Lung (tissue), 12 donors: ENCODE measurements around the gene SEMA5A. TPM values are rescaled to one million over a fixed set of nuclear protein-coding genes. Genes with fewer than 3 reads are reported as not detected.

Experiments used
- ATAC-seq: fragments of 200-7000 bp; cut with Tn5 transposase; one replicate; pipeline ENCODE4 v1.9.1; 2020; ENCODE audit warnings: moderate number of reproducible peaks; ENCODE audit not compliant: insufficient read depth, low FRiP score
- DNase-seq, 3 donors: peaks; one replicate each; pipeline ENCODE4 v3.0.0-alpha.2; 2013 to 2017
- H3K27ac ChIP-seq, 2 donors: one replicate each; pipeline ENCODE4 v1.5.1; 2013; ENCODE audit warnings: mild to moderate bottlenecking in 2 of 2, moderate library complexity in 2 of 2, control low read depth in 1 of 2, inconsistent platforms in 1 of 2, low read depth in 1 of 2, low read length in 1 of 2
- H3K27me3 ChIP-seq, 3 donors: one replicate each; pipeline ENCODE4 v1.5.1; 2013; ENCODE audit warnings: low read length in 2 of 3; ENCODE audit not compliant: control insufficient read depth in 3 of 3, insufficient read depth in 3 of 3
- H3K36me3 ChIP-seq, 4 donors: one replicate each; pipeline ENCODE4 v1.5.1; 2013; ENCODE audit warnings: low read length in 4 of 4, mild to moderate bottlenecking in 1 of 4, moderate library complexity in 1 of 4; ENCODE audit not compliant: control insufficient read depth in 4 of 4, insufficient read depth in 4 of 4
- H3K4me1 ChIP-seq, 5 donors: one replicate each; pipeline ENCODE4 v1.5.1; 2013; ENCODE audit warnings: low read length in 5 of 5, mild to moderate bottlenecking in 2 of 5, moderate library complexity in 1 of 5; ENCODE audit not compliant: control insufficient read depth in 5 of 5, insufficient read depth in 5 of 5
- H3K4me3 ChIP-seq: one replicate; pipeline ENCODE4 v1.5.1; 2013; ENCODE audit warnings: mild to moderate bottlenecking, control low read depth, moderate library complexity
- H3K9ac ChIP-seq, 2 donors: one replicate each; pipeline ENCODE4 v1.5.1; 2013; ENCODE audit warnings: low read length in 2 of 2, control low read depth in 1 of 2; ENCODE audit not compliant: insufficient read depth in 1 of 2
- H3K9me3 ChIP-seq, 4 donors: one replicate each; pipeline ENCODE4 v1.5.1; 2013; ENCODE audit warnings: low read length in 3 of 4, mild to moderate bottlenecking in 1 of 4, moderate library complexity in 1 of 4; ENCODE audit not compliant: control insufficient read depth in 4 of 4, insufficient read depth in 3 of 4
- WGBS, 2 donors: extraction: QIAGEN DNeasy Blood & Tissue Kit; methylation state at CpG; one replicate each; pipeline ENCODE4 v1.1.7; 2013; 5-methylcytosine and 5-hydroxymethylcytosine counted together
- polyA plus RNA-seq, 2 donors: library from polyadenylated mRNA; stranded (reverse); fragments of 200-250 nt; gene quantifications; one replicate each; pipeline ENCODE4 v1.2.1, GENCODE V29; 2013
- total RNA-seq, 2 donors: library from RNA; depleted of rRNA in 1 of 2; stranded (reverse); fragments of >200 nt in 1 of 2; gene quantifications; one replicate each; pipeline ENCODE4 v1.2.1, GENCODE V29; 2014 to 2021
- TF ChIP-seq, protein P1 (sequence below): IDR thresholded peaks from 2 replicates; pipeline ENCODE4 v1.5.1; 2012; ENCODE audit warnings: mild to moderate bottlenecking; ENCODE audit errors: control extremely low read depth, extremely low read depth
- donor health status: control.
- donor health status: control.
- donor health status: Bipolar disorder and iron deficiency.
- donor health status: healthy.
- donor health status: DM: yes; HTN: yes; CAD: no.

The SEMA5A gene
- total and polyA plus RNA-seq, 4 donors, result 3.1 to 44.9 (median 13.7) TPM

GRCh38 chr5:9139344-9139743, 406.5 kb downstream of the SEMA5A start:
- no peak overlapping the region for H3K9ac ChIP-seq
- H3K4me1 ChIP-seq, result no peaks in the 10 kb centered on the region
- ATAC-seq (no peak), DNase-seq (no peak)
- H3K9me3 ChIP-seq, result peaks cover 0 to under 1% (median 0%) of the 10 kb centered on the region in 4 donors
- TF ChIP-seq, protein P1, sequence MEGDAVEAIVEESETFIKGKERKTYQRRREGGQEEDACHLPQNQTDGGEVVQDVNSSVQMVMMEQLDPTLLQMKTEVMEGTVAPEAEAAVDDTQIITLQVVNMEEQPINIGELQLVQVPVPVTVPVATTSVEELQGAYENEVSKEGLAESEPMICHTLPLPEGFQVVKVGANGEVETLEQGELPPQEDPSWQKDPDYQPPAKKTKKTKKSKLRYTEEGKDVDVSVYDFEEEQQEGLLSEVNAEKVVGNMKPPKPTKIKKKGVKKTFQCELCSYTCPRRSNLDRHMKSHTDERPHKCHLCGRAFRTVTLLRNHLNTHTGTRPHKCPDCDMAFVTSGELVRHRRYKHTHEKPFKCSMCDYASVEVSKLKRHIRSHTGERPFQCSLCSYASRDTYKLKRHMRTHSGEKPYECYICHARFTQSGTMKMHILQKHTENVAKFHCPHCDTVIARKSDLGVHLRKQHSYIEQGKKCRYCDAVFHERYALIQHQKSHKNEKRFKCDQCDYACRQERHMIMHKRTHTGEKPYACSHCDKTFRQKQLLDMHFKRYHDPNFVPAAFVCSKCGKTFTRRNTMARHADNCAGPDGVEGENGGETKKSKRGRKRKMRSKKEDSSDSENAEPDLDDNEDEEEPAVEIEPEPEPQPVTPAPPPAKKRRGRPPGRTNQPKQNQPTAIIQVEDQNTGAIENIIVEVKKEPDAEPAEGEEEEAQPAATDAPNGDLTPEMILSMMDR, result no peak
- H3K27ac ChIP-seq, result no peak overlapping the region
- peaks cover 0 to 4% (median under 1%) of the 10 kb centered on the region in 4 donors for H3K36me3 ChIP-seq
- no peak overlapping the region for H3K4me3 ChIP-seq
- no peaks in the 10 kb centered on the region for H3K27me3 ChIP-seq

GRCh38 chr5:9128136-9128535, 417.7 kb downstream of the SEMA5A start:
- no peak overlapping the region for H3K27ac ChIP-seq
- no peaks in the 10 kb centered on the region for H3K27me3 ChIP-seq
- H3K9ac ChIP-seq, result no peak overlapping the region
- 84 to 89% methylated on average over 2 of the region's 2 CpGs for WGBS, 2 donors
- TF ChIP-seq, protein P1, result no peak
- H3K36me3 ChIP-seq, result no peaks in the 10 kb centered on the region
- DNase-seq, result no peak
- H3K4me1 ChIP-seq, result no peaks in the 10 kb centered on the region
- H3K9me3 ChIP-seq, result no peaks in the 10 kb centered on the region
- no peak overlapping the region for H3K4me3 ChIP-seq
- ATAC-seq, result no peak

- no peaks in the 10 kb centered on the region for H3K36me3 ChIP-seq
- DNase-seq (no peak), ATAC-seq (no peak)
- TF ChIP-seq, protein P1, result no peak
- H3K9ac ChIP-seq, result no peak overlapping the region
- H3K27ac ChIP-seq, result no peak overlapping the region
- H3K9me3 ChIP-seq, result no peaks in the 10 kb centered on the region
- no peaks in the 10 kb centered on the region for H3K27me3 ChIP-seq
- H3K4me3 ChIP-seq, result no peak overlapping the region
- no peaks in the 10 kb centered on the region for H3K4me1 ChIP-seq
- 51 to 67% methylated on average over 2 of the region's 2 CpGs for WGBS, 2 donors
Measured at GRCh38 chr5:9126490-9126889, 419.4 kb downstream of the SEMA5A start.

DNA sequence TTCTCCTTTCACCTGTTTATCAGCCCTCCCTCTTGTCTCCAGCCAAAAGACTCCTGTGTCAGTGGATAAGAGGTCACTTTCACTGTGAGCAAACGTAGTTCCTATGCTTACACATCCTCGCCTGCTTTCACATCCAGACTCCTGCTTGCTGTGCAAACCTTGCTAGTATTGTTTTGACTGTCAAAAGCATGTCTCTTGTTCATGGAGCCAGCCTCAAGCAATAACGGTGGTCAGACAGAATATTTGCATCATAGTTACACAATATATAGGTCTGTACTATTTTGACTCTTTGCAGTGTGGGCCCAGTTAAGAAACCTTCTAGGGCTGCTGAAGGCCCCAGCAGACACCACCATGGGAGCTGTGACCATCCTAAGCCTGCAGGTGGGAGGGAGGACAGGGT, 420.0 kb downstream of the SEMA5A start:
- Histone ChIP-seq H3K27me3 (no peaks in the 10 kb centered on the region), H3K4me3 (no peak overlapping the region), H3K27ac (no peak overlapping the region), H3K36me3 (no peaks in the 10 kb centered on the region), H3K4me1 (no peaks in the 10 kb centered on the region), H3K9me3 (no peaks in the 10 kb centered on the region), H3K9ac (no peak overlapping the region)
- TF ChIP-seq, protein P1, result no peak
- 71 to 74% methylated on average over 3 of the region's 3 CpGs for WGBS, 2 donors
- DNase-seq, result no peak
- no peak for ATAC-seq
